Measurements from ENCODE around the gene STXBP6.

The STXBP6 gene

DNA sequence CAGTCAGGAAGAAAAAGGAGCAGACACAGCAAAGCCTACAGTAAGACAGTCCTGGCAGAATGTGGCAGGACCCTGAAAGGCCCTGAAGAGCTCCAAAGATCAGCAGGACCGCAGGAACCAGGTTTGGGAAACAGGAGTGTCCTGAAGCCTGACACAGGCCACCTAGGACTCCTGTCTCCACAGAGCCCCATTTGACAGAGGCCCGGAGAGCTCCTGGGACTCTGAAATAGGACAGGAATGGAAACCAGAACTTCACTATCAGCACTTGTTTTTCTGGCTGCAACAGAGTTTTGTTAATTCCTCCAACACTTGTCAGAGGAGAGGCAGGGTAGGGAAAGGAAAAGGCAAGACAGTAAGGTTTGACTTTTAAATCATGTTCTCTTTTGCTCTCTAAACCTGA, 12.9 kb downstream of the STXBP6 start:
- Histone ChIP-seq H3K36me3 (ENCODE audit: control insufficient read depth in 1 of 2, insufficient read depth in 2 of 2, low read length in 2 of 2) (no peaks in the 10 kb centered on the region), H3K9me3 (ENCODE audit: control insufficient read depth in 1 of 2, low read length in 2 of 2) (no peaks in the 10 kb centered on the region), H3K27ac (ENCODE audit: low read length) (no peak overlapping the region), H3K4me3 (ENCODE audit: low read depth in 1 of 2, low read length in 2 of 2) (no peak overlapping the region), H3K27me3 (ENCODE audit: low read depth, low read length) (no peaks in the 10 kb centered on the region), H3K4me1 (ENCODE audit: control insufficient read depth in 1 of 2, insufficient read depth in 2 of 2, low read length in 2 of 2) (peaks cover 0 to under 1% of the 10 kb centered on the region in 2 donors)

- Histone ChIP-seq H3K4me3 (ENCODE audit: low read depth in 1 of 2, low read length in 2 of 2) (no peak overlapping the region), H3K36me3 (ENCODE audit: control insufficient read depth in 1 of 2, insufficient read depth in 2 of 2, low read length in 2 of 2) (no peaks in the 10 kb centered on the region), H3K4me1 (ENCODE audit: control insufficient read depth in 1 of 2, insufficient read depth in 2 of 2, low read length in 2 of 2) (no peaks in the 10 kb centered on the region), H3K27ac (ENCODE audit: low read length) (no peak overlapping the region), H3K9me3 (ENCODE audit: control insufficient read depth in 1 of 2, low read length in 2 of 2) (no peaks in the 10 kb centered on the region), H3K27me3 (ENCODE audit: low read depth, low read length) (no peaks in the 10 kb centered on the region)
These were observed 14.9 kb downstream of the STXBP6 start for GRCh38 chr14:25034803-25035681.

- Histone ChIP-seq H3K27me3 (ENCODE audit: low read depth, low read length) (no peaks in the 10 kb centered on the region), H3K27ac (ENCODE audit: low read length) (no peak overlapping the region), H3K4me3 (ENCODE audit: low read depth in 1 of 2, low read length in 2 of 2) (no peak overlapping the region), H3K36me3 (ENCODE audit: control insufficient read depth in 1 of 2, insufficient read depth in 2 of 2, low read length in 2 of 2) (no peaks in the 10 kb centered on the region), H3K4me1 (ENCODE audit: control insufficient read depth in 1 of 2, insufficient read depth in 2 of 2, low read length in 2 of 2) (no peaks in the 10 kb centered on the region), H3K9me3 (ENCODE audit: control insufficient read depth in 1 of 2, low read length in 2 of 2) (no peaks in the 10 kb centered on the region)
These were observed 16.6 kb downstream of the STXBP6 start for GRCh38 chr14:25033358-25033757.

GRCh38 chr14:25032092-25032784, 17.7 kb downstream of the STXBP6 start:
- no peak overlapping the region for H3K4me3 ChIP-seq (ENCODE audit: low read depth in 1 of 2, low read length in 2 of 2)
- no peak overlapping the region for H3K27ac ChIP-seq (ENCODE audit: low read length)
- no peaks in the 10 kb centered on the region for H3K9me3 ChIP-seq (ENCODE audit: control insufficient read depth in 1 of 2, low read length in 2 of 2)
- H3K4me1 ChIP-seq (ENCODE audit: control insufficient read depth in 1 of 2, insufficient read depth in 2 of 2, low read length in 2 of 2) = no peaks in the 10 kb centered on the region
- H3K36me3 ChIP-seq (ENCODE audit: control insufficient read depth in 1 of 2, insufficient read depth in 2 of 2, low read length in 2 of 2) = no peaks in the 10 kb centered on the region
- H3K27me3 ChIP-seq (ENCODE audit: low read depth, low read length) = no peaks in the 10 kb centered on the region

DNA sequence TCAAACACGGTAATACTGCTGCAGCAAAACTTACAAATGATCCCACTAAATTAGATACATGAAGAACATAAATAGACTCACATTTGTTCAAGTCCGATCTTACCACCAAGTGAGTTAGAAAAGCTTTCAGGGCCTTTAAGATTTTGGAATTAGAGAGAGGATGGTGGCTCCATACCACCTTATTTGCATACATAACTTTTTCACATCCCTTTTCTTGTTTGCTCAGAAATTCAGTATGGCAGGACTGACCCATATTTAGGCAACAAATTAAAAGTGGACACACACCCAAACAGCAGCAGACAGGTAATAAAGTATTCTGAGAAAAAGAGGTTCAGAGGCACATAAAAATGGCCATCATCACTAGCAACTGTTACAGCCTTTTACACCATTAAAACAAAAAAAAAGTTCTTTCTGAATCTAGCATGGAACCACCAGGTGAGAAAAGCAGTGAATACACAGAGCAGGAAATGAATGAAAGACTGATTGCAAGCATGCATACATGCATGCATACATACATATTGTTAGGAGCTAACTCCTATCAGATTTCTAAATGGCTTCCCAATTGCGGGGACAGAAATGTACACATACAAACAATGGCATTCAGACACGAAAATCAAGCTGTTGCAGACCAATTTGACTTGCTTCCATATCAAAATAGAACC, 23.3 kb downstream of the STXBP6 start:
- Histone ChIP-seq H3K36me3 (ENCODE audit: control insufficient read depth in 1 of 2, insufficient read depth in 2 of 2, low read length in 2 of 2) (no peaks in the 10 kb centered on the region), H3K9me3 (ENCODE audit: control insufficient read depth in 1 of 2, low read length in 2 of 2) (no peaks in the 10 kb centered on the region), H3K4me3 (ENCODE audit: low read depth in 1 of 2, low read length in 2 of 2) (no peak overlapping the region), H3K27ac (ENCODE audit: low read length) (no peak overlapping the region), H3K4me1 (ENCODE audit: control insufficient read depth in 1 of 2, insufficient read depth in 2 of 2, low read length in 2 of 2) (no peaks in the 10 kb centered on the region), H3K27me3 (ENCODE audit: low read depth, low read length) (no peaks in the 10 kb centered on the region)

- Histone ChIP-seq H3K27me3 (ENCODE audit: low read depth, low read length) (no peaks in the 10 kb centered on the region), H3K4me1 (ENCODE audit: control insufficient read depth in 1 of 2, insufficient read depth in 2 of 2, low read length in 2 of 2) (no peaks in the 10 kb centered on the region), H3K36me3 (ENCODE audit: control insufficient read depth in 1 of 2, insufficient read depth in 2 of 2, low read length in 2 of 2) (no peaks in the 10 kb centered on the region), H3K4me3 (ENCODE audit: low read depth in 1 of 2, low read length in 2 of 2) (no peak overlapping the region), H3K27ac (ENCODE audit: low read length) (no peak overlapping the region), H3K9me3 (ENCODE audit: control insufficient read depth in 1 of 2, low read length in 2 of 2) (no peaks in the 10 kb centered on the region)
These were observed 30.1 kb downstream of the STXBP6 start for GRCh38 chr14:25019892-25020291.

GRCh38 chr14:25017562-25017961, 32.4 kb downstream of the STXBP6 start:
- Histone ChIP-seq H3K9me3 (ENCODE audit: control insufficient read depth in 1 of 2, low read length in 2 of 2) (no peaks in the 10 kb centered on the region), H3K4me1 (ENCODE audit: control insufficient read depth in 1 of 2, insufficient read depth in 2 of 2, low read length in 2 of 2) (no peaks in the 10 kb centered on the region), H3K4me3 (ENCODE audit: low read depth in 1 of 2, low read length in 2 of 2) (no peak overlapping the region), H3K36me3 (ENCODE audit: control insufficient read depth in 1 of 2, insufficient read depth in 2 of 2, low read length in 2 of 2) (no peaks in the 10 kb centered on the region), H3K27me3 (ENCODE audit: low read depth, low read length) (no peaks in the 10 kb centered on the region), H3K27ac (ENCODE audit: low read length) (no peak overlapping the region)

- Histone ChIP-seq H3K4me3 (ENCODE audit: low read depth in 1 of 2, low read length in 2 of 2) (no peak overlapping the region), H3K4me1 (ENCODE audit: control insufficient read depth in 1 of 2, insufficient read depth in 2 of 2, low read length in 2 of 2) (no peaks in the 10 kb centered on the region), H3K27ac (ENCODE audit: low read length) (no peak overlapping the region), H3K9me3 (ENCODE audit: control insufficient read depth in 1 of 2, low read length in 2 of 2) (no peaks in the 10 kb centered on the region), H3K27me3 (ENCODE audit: low read depth, low read length) (no peaks in the 10 kb centered on the region), H3K36me3 (ENCODE audit: control insufficient read depth in 1 of 2, insufficient read depth in 2 of 2, low read length in 2 of 2) (no peaks in the 10 kb centered on the region)
These were observed 34.2 kb downstream of the STXBP6 start for GRCh38 chr14:25015761-25016160.

- Histone ChIP-seq H3K27me3 (ENCODE audit: low read depth, low read length) (no peaks in the 10 kb centered on the region), H3K36me3 (ENCODE audit: control insufficient read depth in 1 of 2, insufficient read depth in 2 of 2, low read length in 2 of 2) (no peaks in the 10 kb centered on the region), H3K27ac (ENCODE audit: low read length) (no peak overlapping the region), H3K4me1 (ENCODE audit: control insufficient read depth in 1 of 2, insufficient read depth in 2 of 2, low read length in 2 of 2) (peaks cover 0 to 5% of the 10 kb centered on the region in 2 donors), H3K9me3 (ENCODE audit: control insufficient read depth in 1 of 2, low read length in 2 of 2) (no peaks in the 10 kb centered on the region), H3K4me3 (ENCODE audit: low read depth in 1 of 2, low read length in 2 of 2) (no peak overlapping the region)
These were observed 35.5 kb downstream of the STXBP6 start for GRCh38 chr14:25014440-25014839.

DNA sequence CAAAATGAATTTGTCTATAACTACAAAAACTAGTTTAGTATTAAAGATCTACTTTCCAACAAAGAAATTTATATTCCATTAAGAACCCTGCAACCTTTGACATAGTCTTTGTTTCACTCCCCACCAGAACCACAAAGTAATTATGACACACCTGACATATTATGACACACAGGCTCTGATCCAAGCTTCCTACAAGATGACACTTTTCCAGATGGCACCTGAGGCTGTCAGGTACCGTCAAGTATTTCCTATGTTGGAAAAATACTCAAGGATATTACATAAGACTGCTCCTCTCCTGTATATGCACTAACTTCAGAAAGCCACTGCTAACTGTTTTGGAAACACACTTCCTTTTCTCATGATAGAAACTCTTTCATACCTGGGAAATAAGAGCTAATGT, 38.9 kb downstream of the STXBP6 start:
- Histone ChIP-seq H3K27ac (ENCODE audit: low read length) (no peak overlapping the region), H3K36me3 (ENCODE audit: control insufficient read depth in 1 of 2, insufficient read depth in 2 of 2, low read length in 2 of 2) (no peaks in the 10 kb centered on the region), H3K9me3 (ENCODE audit: control insufficient read depth in 1 of 2, low read length in 2 of 2) (no peaks in the 10 kb centered on the region), H3K27me3 (ENCODE audit: low read depth, low read length) (no peaks in the 10 kb centered on the region), H3K4me1 (ENCODE audit: control insufficient read depth in 1 of 2, insufficient read depth in 2 of 2, low read length in 2 of 2) (peaks cover 0 to 5% of the 10 kb centered on the region in 2 donors), H3K4me3 (ENCODE audit: low read depth in 1 of 2, low read length in 2 of 2) (no peak overlapping the region)

- H3K27ac ChIP-seq (ENCODE audit: low read length) = no peak overlapping the region
- no peaks in the 10 kb centered on the region for H3K36me3 ChIP-seq (ENCODE audit: control insufficient read depth in 1 of 2, insufficient read depth in 2 of 2, low read length in 2 of 2)
- H3K4me1 ChIP-seq (ENCODE audit: control insufficient read depth in 1 of 2, insufficient read depth in 2 of 2, low read length in 2 of 2) = peaks cover 0 to 5% of the 10 kb centered on the region in 2 donors
- no peaks in the 10 kb centered on the region for H3K9me3 ChIP-seq (ENCODE audit: control insufficient read depth in 1 of 2, low read length in 2 of 2)
- no peak overlapping the region for H3K4me3 ChIP-seq (ENCODE audit: low read depth in 1 of 2, low read length in 2 of 2)
- H3K27me3 ChIP-seq (ENCODE audit: low read depth, low read length) = no peaks in the 10 kb centered on the region
These were observed 39.5 kb downstream of the STXBP6 start for GRCh38 chr14:25010471-25010870.

Data from muscle layer of duodenum (tissue), 2 donors.